Breast epithelium (tissue), 4 donors: ENCODE results near the gene PTPRG. TPM values are rescaled to one million over a fixed set of nuclear protein-coding genes. Genes with fewer than 3 reads are reported as not detected.

Experiments used
- DNase-seq, 2 donors: peaks; one replicate each; pipeline ENCODE4 v3.0.0-alpha.2; 2019; ENCODE audit warnings: low spot score in 2 of 2
- H3K27ac ChIP-seq, 2 donors: fragments of 200-600 bp; sonication (generic) in 1 of 2; one replicate each; pipeline ENCODE4 v1.5.1; 2016 to 2019; ENCODE audit warnings: mild to moderate bottlenecking in 1 of 2
- H3K27me3 ChIP-seq, 2 donors: fragments of 200-600 bp; sonication (generic) in 1 of 2; one replicate each; pipeline versions ENCODE4 v1.5.1 to v1.6.0; 2017 to 2019; ENCODE audit warnings: control low read depth in 1 of 2, mild to moderate bottlenecking in 1 of 2
- H3K36me3 ChIP-seq: fragments of 200-600 bp; one replicate; pipeline ENCODE4 v1.5.1; 2019
- H3K4me1 ChIP-seq, 2 donors: fragments of 200-600 bp; sonication (generic); one replicate each; pipeline ENCODE4 v1.5.1; 2016 to 2019; ENCODE audit warnings: control low read depth in 1 of 2
- H3K4me3 ChIP-seq, 3 donors: fragments of 200-600 bp; sonication (generic); 1 replicate in 2 of 3; 2 replicates in 1 of 3; pipeline ENCODE4 v1.5.1; 2016 to 2019; ENCODE audit warnings: mild to moderate bottlenecking in 3 of 3, moderate library complexity in 2 of 3
- H3K9me3 ChIP-seq, 2 donors: fragments of 200-600 bp; sonication (generic) in 1 of 2; one replicate each; pipeline ENCODE4 v1.5.1; 2016 to 2019; ENCODE audit warnings: control low read depth in 1 of 2
- CTCF ChIP-seq, 3 donors: fragments of 450-650 bp; IDR thresholded peaks; one replicate each; pipeline ENCODE4 v1.5.1; 2016 to 2017; ENCODE audit warnings: antibody characterized with exemption in 3 of 3, mild to moderate bottlenecking in 3 of 3, moderate library complexity in 3 of 3
- POLR2A ChIP-seq: fragments of 450-650 bp; IDR thresholded peaks from one replicate; pipeline ENCODE4 v1.6.1; 2016; ENCODE audit warnings: antibody characterized with exemption, mild to moderate bottlenecking, moderate library complexity
- POLR2AphosphoS5 ChIP-seq, 3 donors: sonication (generic); formaldehyde crosslinking; IDR thresholded peaks; one replicate each; pipeline ENCODE4 v1.6.1; 2017; ENCODE audit warnings: antibody characterized with exemption in 3 of 3
- intact Hi-C: fragments of 100-400 bp; cut with DNase I; formaldehyde crosslinking; loops from one replicate; pipeline ENCODE4 v1.15.1; 2023; ENCODE audit warnings: low total_unique reads
- total RNA-seq, 3 donors: library from RNA; depleted of rRNA; stranded (reverse); fragments of >200 nt; gene quantifications; one replicate each; pipeline ENCODE4 v1.1.0, GENCODE V29; 2016

Gene PTPRG
- total RNA-seq, 3 donors from 2014 or later, result 42.3 to 179 (median 61.6) TPM

- Histone ChIP-seq H3K4me3 (no peak overlapping the region), H3K9me3 (no peaks in the 10 kb centered on the region), H3K27me3 (no peaks in the 10 kb centered on the region), H3K36me3 (no peaks in the 10 kb centered on the region), H3K27ac (no peak overlapping the region), H3K4me1 (no peaks in the 10 kb centered on the region)
- no peak for TF ChIP-seq POLR2AphosphoS5 (IDR thresholded peaks at IDR 0.05)
- TF ChIP-seq POLR2A, result no peak
- TF ChIP-seq CTCF (IDR thresholded peaks at IDR 0.05), result no peak
- intact Hi-C loops, result no loop called here
- no peak for DNase-seq
These were observed 216.7 kb downstream of the PTPRG start for GRCh38 chr3:61778095-61778494.

- no peak overlapping the region for H3K4me3 ChIP-seq
- H3K4me1 ChIP-seq, result no peaks in the 10 kb centered on the region
- intact Hi-C loops, result no loop called here
- no peaks in the 10 kb centered on the region for H3K36me3 ChIP-seq
- H3K27me3 ChIP-seq, result no peaks in the 10 kb centered on the region
- no peaks in the 10 kb centered on the region for H3K9me3 ChIP-seq
- no peak for DNase-seq
- peak overlapping the region; percentile 33 to 49 for H3K27ac ChIP-seq
- TF ChIP-seq POLR2AphosphoS5 (IDR thresholded peaks at IDR 0.05) (no peak), CTCF (IDR thresholded peaks at IDR 0.05) (no peak), POLR2A (no peak)
These were observed 218.6 kb downstream of the PTPRG start for GRCh38 chr3:61780016-61780415.

GRCh38 chr3:61780455-61781228 is 219.3 kb downstream of the PTPRG start:
- intact Hi-C loops, result no loop called here
- peak overlapping the region; percentile 33 to 49 for H3K27ac ChIP-seq
- no peaks in the 10 kb centered on the region for H3K27me3 ChIP-seq
- H3K36me3 ChIP-seq, result no peaks in the 10 kb centered on the region
- H3K4me3 ChIP-seq, result no peak overlapping the region
- no peak for DNase-seq
- no peaks in the 10 kb centered on the region for H3K9me3 ChIP-seq
- TF ChIP-seq CTCF (IDR thresholded peaks at IDR 0.05), result no peak
- TF ChIP-seq POLR2A, result no peak
- no peak for TF ChIP-seq POLR2AphosphoS5 (IDR thresholded peaks at IDR 0.05)
- no peaks in the 10 kb centered on the region for H3K4me1 ChIP-seq

GRCh38 chr3:61783993-61784718 is 222.8 kb downstream of the PTPRG start:
- no peak for DNase-seq

More at GRCh38 chr3:61783993-61784718, 222.8 kb downstream of the PTPRG start:
- intact Hi-C loops, result no loop called here
- Histone ChIP-seq H3K4me3 (no peak overlapping the region), H3K9me3 (no peaks in the 10 kb centered on the region), H3K36me3 (no peaks in the 10 kb centered on the region), H3K27me3 (no peaks in the 10 kb centered on the region), H3K4me1 (no peaks in the 10 kb centered on the region), H3K27ac (no peak overlapping the region)
- TF ChIP-seq POLR2A, result no peak
- no peak for TF ChIP-seq POLR2AphosphoS5 (IDR thresholded peaks at IDR 0.05)
- TF ChIP-seq CTCF (IDR thresholded peaks at IDR 0.05), result no peak
